ENCODE results near the gene PTPRA.
A peak's percentile ranks its signal among the peaks of the same experiment; 100 is the strongest.

PTPRA gene

GRCh38 chr20:2873010-2873746 is at the start of gene PTPRA:
Gene PTPRA, plus strand, starts transcription at chr20:2873481. Its CDS starts 90,797 bp downstream, at chr20:2964278.
- peak; percentile 28; the same call in 1 of the 2 replicates for TF ChIP-seq CSRNP3 (CRISPR knock-in tag; IDR thresholded peaks at IDR 0.05)
- TF ChIP-seq BACH2 (CRISPR knock-in tag; IDR thresholded peaks at IDR 0.05; ENCODE audit: borderline replicate concordance): no peak

GRCh38 chr20:2825761-2826160 is 47.5 kb upstream of the PTPRA start:
- TF ChIP-seq TCF4 (CRISPR knock-in tag; IDR thresholded peaks at IDR 0.05; ENCODE audit: borderline replicate concordance): no peak
- no peak for TF ChIP-seq ESRRG (CRISPR knock-in tag; IDR thresholded peaks at IDR 0.05)
- TF ChIP-seq OSR1 (CRISPR knock-in tag; IDR thresholded peaks at IDR 0.05): no peak
- TF ChIP-seq GLIS3 (CRISPR knock-in tag; IDR thresholded peaks at IDR 0.05): no peak
- no peak for TF ChIP-seq ZNF8 (CRISPR knock-in tag; IDR thresholded peaks at IDR 0.05)
- TF ChIP-seq CSDC2 (CRISPR knock-in tag; IDR thresholded peaks at IDR 0.05): no peak
- TF ChIP-seq ZFP30 (CRISPR knock-in tag; IDR thresholded peaks at IDR 0.05): no peak
- no peak for TF ChIP-seq POU6F1 (CRISPR knock-in tag; IDR thresholded peaks at IDR 0.05; ENCODE audit: borderline replicate concordance, low read depth)
- ATAC-seq: no peak

More at GRCh38 chr20:2873010-2873746, at the start of gene PTPRA:
- peak; percentile 92 for ATAC-seq

- no peak for TF ChIP-seq POU6F1 (CRISPR knock-in tag; IDR thresholded peaks at IDR 0.05; ENCODE audit: borderline replicate concordance, low read depth)
- TF ChIP-seq CSDC2 (CRISPR knock-in tag; IDR thresholded peaks at IDR 0.05): no peak
- no peak for TF ChIP-seq ZNF565 (CRISPR knock-in tag; conservative IDR thresholded peaks at IDR 0.05; ENCODE audit: low read depth)
- TF ChIP-seq BACH2 (CRISPR knock-in tag; IDR thresholded peaks at IDR 0.05; ENCODE audit: borderline replicate concordance): no peak
- no peak for TF ChIP-seq OSR1 (CRISPR knock-in tag; IDR thresholded peaks at IDR 0.05)
- no peak for TF ChIP-seq GLIS3 (CRISPR knock-in tag; IDR thresholded peaks at IDR 0.05)
- no peak for TF ChIP-seq ARNTL (CRISPR knock-in tag; IDR thresholded peaks at IDR 0.05; ENCODE audit: borderline replicate concordance, low read depth)
- no peak for TF ChIP-seq PPARA (CRISPR knock-in tag; IDR thresholded peaks at IDR 0.05; ENCODE audit: borderline replicate concordance)
- no peak for TF ChIP-seq RARB (CRISPR knock-in tag; IDR thresholded peaks at IDR 0.05)
- TF ChIP-seq SNAI2 (CRISPR knock-in tag; IDR thresholded peaks at IDR 0.05): no peak
- TF ChIP-seq TCF4 (CRISPR knock-in tag; IDR thresholded peaks at IDR 0.05; ENCODE audit: borderline replicate concordance): no peak
- TF ChIP-seq ZNF70 (CRISPR knock-in tag; IDR thresholded peaks at IDR 0.05): no peak
- TF ChIP-seq TOX (CRISPR knock-in tag; IDR thresholded peaks at IDR 0.05; ENCODE audit: borderline replicate concordance): no peak
- TF ChIP-seq, protein P1, sequence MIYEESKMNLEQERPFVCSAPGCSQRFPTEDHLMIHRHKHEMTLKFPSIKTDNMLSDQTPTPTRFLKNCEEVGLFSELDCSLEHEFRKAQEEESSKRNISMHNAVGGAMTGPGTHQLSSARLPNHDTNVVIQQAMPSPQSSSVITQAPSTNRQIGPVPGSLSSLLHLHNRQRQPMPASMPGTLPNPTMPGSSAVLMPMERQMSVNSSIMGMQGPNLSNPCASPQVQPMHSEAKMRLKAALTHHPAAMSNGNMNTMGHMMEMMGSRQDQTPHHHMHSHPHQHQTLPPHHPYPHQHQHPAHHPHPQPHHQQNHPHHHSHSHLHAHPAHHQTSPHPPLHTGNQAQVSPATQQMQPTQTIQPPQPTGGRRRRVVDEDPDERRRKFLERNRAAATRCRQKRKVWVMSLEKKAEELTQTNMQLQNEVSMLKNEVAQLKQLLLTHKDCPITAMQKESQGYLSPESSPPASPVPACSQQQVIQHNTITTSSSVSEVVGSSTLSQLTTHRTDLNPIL (CRISPR knock-in tag; IDR thresholded peaks at IDR 0.05; ENCODE audit: low read depth): no peak
- no peak for TF ChIP-seq CSRNP3 (CRISPR knock-in tag; IDR thresholded peaks at IDR 0.05)
- TF ChIP-seq ZC3H10 (CRISPR knock-in tag; IDR thresholded peaks at IDR 0.05): no peak
- TF ChIP-seq PATZ1 (CRISPR knock-in tag; IDR thresholded peaks at IDR 0.05; ENCODE audit: borderline replicate concordance): no peak
- no peak for ATAC-seq
Measured at GRCh38 chr20:2826655-2827054, 46.6 kb upstream of the PTPRA start.

Measured in SK-N-SH treated with all-trans-retinoic acid at 6 μM for 48 hours (cell line).